B cell (primary cell): ENCODE data around the gene SLC39A1.
"Not testable (repeated sequence)": the region's sequence is repeated elsewhere in the genome, so short reads cannot be mapped to it uniquely, and the experiment has no call there.

Experiments used
- CTCF ChIP-seq: fragments of 200-600 bp; IDR thresholded peaks from one replicate; pipeline ENCODE4 v1.8.0; 2022; ENCODE audit warnings: antibody characterized with exemption, mild to moderate bottlenecking
- EZH2 ChIP-seq: IDR thresholded peaks from 2 replicates; pipeline ENCODE4 v1.6.1; 2012; ENCODE audit warnings: borderline replicate concordance, low read depth, mild to moderate bottlenecking, moderate library complexity, low read length; ENCODE audit not compliant: insufficient read depth, poor library complexity, severe bottlenecking

- not testable (repeated sequence) for TF ChIP-seq EZH2, CTCF
Measured at GRCh38 chr1:153981735-153982134, 18.4 kb upstream of the SLC39A1 start.
